RWPE2 (cell line): ENCODE data around the gene CLMN.

Experiments used
- ATAC-seq: fragments of 200-7000 bp; cut with Tn5 transposase; 3 replicates; pipeline ENCODE4 v1.9.1; 2021; ENCODE audit warnings: low read depth
- DNase-seq: peaks from one replicate; pipeline ENCODE4 v3.0.0-alpha.2; 2020; ENCODE audit warnings: low spot score
- H3K27ac ChIP-seq: fragments of 450-650 bp; 2 replicates; pipeline ENCODE4 v1.5.1; 2017; ENCODE audit warnings: mild to moderate bottlenecking; ENCODE audit not compliant: poor library complexity, severe bottlenecking
- H3K27me3 ChIP-seq: fragments of 250-450 bp; sonication (Bioruptor Pico); 2 replicates; pipeline ENCODE4 v1.5.1; 2021; ENCODE audit warnings: mild to moderate bottlenecking, moderate library complexity; ENCODE audit not compliant: insufficient read depth, poor library complexity, severe bottlenecking
- H3K36me3 ChIP-seq: fragments of 250-450 bp; sonication (Bioruptor Pico); 2 replicates; pipeline ENCODE4 v1.5.1; 2020; ENCODE audit warnings: low read depth, mild to moderate bottlenecking, moderate library complexity
- H3K4me1 ChIP-seq: fragments of 250-450 bp; sonication (Bioruptor Pico); 2 replicates; pipeline ENCODE4 v1.5.1; 2021; ENCODE audit warnings: mild to moderate bottlenecking, moderate library complexity; ENCODE audit not compliant: insufficient read depth, poor library complexity, severe bottlenecking
- H3K4me3 ChIP-seq: fragments of 250-450 bp; sonication (Bioruptor Pico); 2 replicates; pipeline ENCODE4 v1.5.1; 2021; ENCODE audit warnings: mild to moderate bottlenecking, moderate library complexity; ENCODE audit not compliant: severe bottlenecking
- H3K9me3 ChIP-seq: fragments of 250-450 bp; sonication (Bioruptor Pico); 2 replicates; pipeline ENCODE4 v1.5.1; 2021; ENCODE audit warnings: mild to moderate bottlenecking, moderate library complexity; ENCODE audit not compliant: severe bottlenecking
- TF ChIP-seq, protein P1 (sequence below): fragments of 450-650 bp; IDR thresholded peaks from one replicate; pipeline ENCODE4 v1.5.1; 2017; ENCODE audit warnings: mild to moderate bottlenecking, moderate library complexity; ENCODE audit not compliant: poor library complexity, severe bottlenecking

Gene CLMN

DNA sequence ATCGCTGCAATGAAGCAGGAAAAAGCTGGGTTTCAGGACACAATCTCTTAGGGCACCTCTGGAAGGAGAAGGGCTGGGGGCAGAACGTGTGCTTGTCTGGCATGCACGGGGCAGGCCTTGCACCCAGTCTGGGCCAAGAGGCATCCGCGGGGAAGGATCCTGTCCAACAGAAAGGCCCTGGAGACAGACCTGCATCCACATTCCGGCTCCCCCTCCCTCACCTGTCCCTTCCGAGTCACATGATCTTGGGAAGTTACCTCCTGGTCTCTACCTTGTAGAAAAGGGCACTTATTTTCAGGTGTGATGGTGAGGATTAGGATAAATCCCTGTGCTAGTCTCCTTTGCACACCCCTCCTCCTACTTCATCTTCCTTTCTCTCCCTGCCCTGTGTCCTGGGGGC lies 25.4 kb downstream of the CLMN start:
- H3K27me3 ChIP-seq, result no peaks in the 10 kb centered on the region
- H3K36me3 ChIP-seq, result no peaks in the 10 kb centered on the region
- DNase-seq, result peak; percentile 29
- H3K27ac ChIP-seq, result no peak overlapping the region
- ATAC-seq, result no peak
- H3K4me1 ChIP-seq, result peaks cover 15% of the 10 kb centered on the region
- H3K4me3 ChIP-seq, result no peak overlapping the region
- TF ChIP-seq, protein P1, sequence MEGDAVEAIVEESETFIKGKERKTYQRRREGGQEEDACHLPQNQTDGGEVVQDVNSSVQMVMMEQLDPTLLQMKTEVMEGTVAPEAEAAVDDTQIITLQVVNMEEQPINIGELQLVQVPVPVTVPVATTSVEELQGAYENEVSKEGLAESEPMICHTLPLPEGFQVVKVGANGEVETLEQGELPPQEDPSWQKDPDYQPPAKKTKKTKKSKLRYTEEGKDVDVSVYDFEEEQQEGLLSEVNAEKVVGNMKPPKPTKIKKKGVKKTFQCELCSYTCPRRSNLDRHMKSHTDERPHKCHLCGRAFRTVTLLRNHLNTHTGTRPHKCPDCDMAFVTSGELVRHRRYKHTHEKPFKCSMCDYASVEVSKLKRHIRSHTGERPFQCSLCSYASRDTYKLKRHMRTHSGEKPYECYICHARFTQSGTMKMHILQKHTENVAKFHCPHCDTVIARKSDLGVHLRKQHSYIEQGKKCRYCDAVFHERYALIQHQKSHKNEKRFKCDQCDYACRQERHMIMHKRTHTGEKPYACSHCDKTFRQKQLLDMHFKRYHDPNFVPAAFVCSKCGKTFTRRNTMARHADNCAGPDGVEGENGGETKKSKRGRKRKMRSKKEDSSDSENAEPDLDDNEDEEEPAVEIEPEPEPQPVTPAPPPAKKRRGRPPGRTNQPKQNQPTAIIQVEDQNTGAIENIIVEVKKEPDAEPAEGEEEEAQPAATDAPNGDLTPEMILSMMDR, result no peak
- H3K9me3 ChIP-seq, result no peaks in the 10 kb centered on the region

DNA sequence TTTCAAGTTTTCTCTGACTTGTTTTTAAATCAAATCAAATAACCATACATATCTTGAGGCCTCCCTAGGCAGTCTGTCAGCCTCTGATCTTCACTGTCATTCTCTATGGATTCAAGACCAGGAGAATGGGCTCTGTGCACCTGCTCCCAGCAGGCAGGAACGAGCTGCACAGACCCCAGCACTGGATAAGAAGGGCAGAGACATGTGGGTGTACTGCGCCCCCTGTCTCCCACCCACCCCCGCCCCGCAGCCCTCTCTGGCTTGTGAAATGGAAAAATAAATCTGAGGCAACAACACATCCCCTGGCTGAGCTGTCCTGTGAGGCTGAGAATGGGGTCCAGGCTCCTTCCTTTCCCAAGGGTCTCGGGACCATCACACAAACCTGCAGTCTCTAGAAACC lies 26.3 kb downstream of the CLMN start:
- Histone ChIP-seq H3K4me1 (peaks cover 15% of the 10 kb centered on the region), H3K36me3 (no peaks in the 10 kb centered on the region; the same call in 1 of the 2 replicates), H3K27me3 (no peaks in the 10 kb centered on the region), H3K27ac (no peak overlapping the region), H3K4me3 (no peak overlapping the region), H3K9me3 (no peaks in the 10 kb centered on the region)
- TF ChIP-seq, protein P1, result no peak
- ATAC-seq, result no peak
- DNase-seq, result peak; percentile 23

DNA sequence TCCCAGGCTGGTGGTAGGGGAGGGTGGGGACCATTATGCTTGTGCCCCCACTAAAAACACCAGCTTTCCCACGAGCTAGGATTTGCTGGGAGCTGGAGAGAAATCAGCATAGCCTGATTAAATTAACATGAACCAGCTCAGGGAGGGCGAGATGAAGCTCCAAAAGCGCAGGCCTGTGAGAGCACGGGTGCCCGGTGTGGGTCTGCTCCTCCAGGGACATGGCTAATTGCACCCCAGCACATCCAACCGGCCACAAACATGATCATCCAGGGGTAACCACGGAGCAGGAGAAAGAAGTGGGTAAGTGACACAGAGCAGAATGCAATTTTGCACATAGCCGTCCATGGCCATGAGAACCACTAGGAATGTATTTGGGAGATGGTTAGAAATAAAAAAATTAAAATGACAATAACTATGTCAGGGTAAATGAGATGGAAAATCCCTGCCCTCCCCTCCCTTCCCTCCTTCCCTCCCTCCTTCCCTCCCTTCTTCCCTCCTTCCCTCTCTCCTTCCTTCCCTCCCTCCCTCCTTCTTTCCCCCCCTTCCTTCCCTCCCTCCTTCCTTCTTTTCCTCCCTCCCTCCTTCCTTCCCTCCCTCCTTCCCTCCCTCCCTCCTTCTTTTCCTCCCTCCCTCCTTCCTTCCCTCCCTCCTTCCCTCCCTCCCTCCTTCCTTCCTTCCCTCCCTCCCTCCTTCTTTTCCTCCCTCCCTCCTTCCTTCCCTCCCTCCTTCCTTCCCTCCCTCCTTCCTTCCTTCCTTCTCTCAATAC lies 26.9 kb downstream of the CLMN start:
- no peak for DNase-seq
- Histone ChIP-seq H3K27me3 (no peaks in the 10 kb centered on the region), H3K36me3 (no peaks in the 10 kb centered on the region; the same call in 1 of the 2 replicates), H3K4me1 (peaks cover 15% of the 10 kb centered on the region), H3K4me3 (no peak overlapping the region), H3K9me3 (no peaks in the 10 kb centered on the region), H3K27ac (no peak overlapping the region)
- TF ChIP-seq, protein P1, result no peak
- ATAC-seq, result no peak

DNA sequence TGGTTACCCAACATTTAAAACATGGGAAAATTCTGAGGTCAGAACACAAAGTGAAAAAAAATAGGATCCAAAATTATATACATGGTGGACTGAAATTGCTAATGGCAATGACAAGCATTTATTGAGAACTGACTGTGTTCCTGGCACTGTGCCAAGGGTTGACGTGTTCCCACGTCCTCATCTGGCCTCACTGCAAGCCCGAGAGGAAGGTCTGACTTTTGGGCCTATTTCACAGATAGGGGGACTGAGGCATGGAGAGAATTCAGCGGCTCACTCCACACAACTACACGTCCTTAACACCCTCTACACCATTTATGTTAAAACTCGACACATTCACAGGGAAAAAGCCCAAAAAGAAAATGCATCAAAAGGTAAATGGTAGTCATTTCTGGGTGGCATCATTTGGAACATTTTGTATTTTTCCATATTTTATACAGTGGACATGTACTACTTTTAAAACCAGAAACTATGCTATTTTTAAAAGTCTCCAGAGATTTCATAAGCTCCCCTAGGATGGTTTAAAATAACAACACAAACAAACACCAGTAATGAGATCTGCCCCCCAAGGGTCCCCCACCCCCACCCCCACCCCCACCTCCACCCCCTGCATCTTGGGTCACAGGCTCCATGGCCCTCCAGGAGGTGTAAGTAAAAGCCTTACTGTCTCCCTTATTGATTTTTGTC lies 27.7 kb downstream of the CLMN start:
- Histone ChIP-seq H3K4me3 (no peak overlapping the region), H3K9me3 (no peaks in the 10 kb centered on the region), H3K27me3 (no peaks in the 10 kb centered on the region), H3K36me3 (no peaks in the 10 kb centered on the region; the same call in 1 of the 2 replicates), H3K27ac (peak overlapping the region; percentile 3), H3K4me1 (peaks cover 20% of the 10 kb centered on the region)
- TF ChIP-seq, protein P1, result no peak
- DNase-seq (no peak), ATAC-seq (peak; percentile 36; the same call in 1 of the 3 replicates)
